Right atrium auricular region (tissue), 2 donors: ENCODE data around the gene ABCG8. TPM values are rescaled to one million over a fixed set of nuclear protein-coding genes. Genes with fewer than 3 reads are reported as not detected.

Experiments used
- DNase-seq: peaks from one replicate; pipeline ENCODE4 v3.0.0-alpha.2; 2019; ENCODE audit warnings: low spot score
- H3K27ac ChIP-seq, 2 donors: fragments of 200-600 bp; sonication (generic); 1 replicate in 1 of 2; 2 replicates in 1 of 2; pipeline ENCODE4 v1.5.1; 2016 to 2019
- H3K27me3 ChIP-seq, 2 donors: fragments of 200-600 bp; sonication (generic); one replicate each; pipeline versions ENCODE4 v1.5.1 to v1.6.0; 2017 to 2019
- H3K36me3 ChIP-seq: fragments of 200-600 bp; sonication (generic); one replicate; pipeline ENCODE4 v1.5.1; 2016
- H3K4me1 ChIP-seq, 2 donors: fragments of 200-600 bp; sonication (generic); one replicate each; pipeline versions ENCODE4 v1.5.1 to v1.6.0; 2017 to 2019
- H3K4me3 ChIP-seq, 2 donors: fragments of 200-600 bp; sonication (generic); 1 replicate in 1 of 2; 2 replicates in 1 of 2; pipeline ENCODE4 v1.5.1; 2017 to 2019; ENCODE audit warnings: mild to moderate bottlenecking in 1 of 2, moderate library complexity in 1 of 2
- H3K9me3 ChIP-seq, 2 donors: fragments of 200-600 bp; sonication (generic); one replicate each; pipeline ENCODE4 v1.5.1; 2019
- total RNA-seq, 2 donors: library from RNA; depleted of rRNA; stranded (reverse); fragments of >200 nt; gene quantifications; one replicate each; pipeline ENCODE4 v1.1.0, GENCODE V29; 2016
- TF ChIP-seq, protein P1 (sequence below), 2 donors: fragments of 200-600 bp; sonication (generic); IDR thresholded peaks; one replicate each; pipeline ENCODE4 v1.5.1; 2019; ENCODE audit warnings: antibody characterized with exemption in 2 of 2

The ABCG8 gene
- total RNA-seq, 2 donors from 2014 or later: not detected

DNA sequence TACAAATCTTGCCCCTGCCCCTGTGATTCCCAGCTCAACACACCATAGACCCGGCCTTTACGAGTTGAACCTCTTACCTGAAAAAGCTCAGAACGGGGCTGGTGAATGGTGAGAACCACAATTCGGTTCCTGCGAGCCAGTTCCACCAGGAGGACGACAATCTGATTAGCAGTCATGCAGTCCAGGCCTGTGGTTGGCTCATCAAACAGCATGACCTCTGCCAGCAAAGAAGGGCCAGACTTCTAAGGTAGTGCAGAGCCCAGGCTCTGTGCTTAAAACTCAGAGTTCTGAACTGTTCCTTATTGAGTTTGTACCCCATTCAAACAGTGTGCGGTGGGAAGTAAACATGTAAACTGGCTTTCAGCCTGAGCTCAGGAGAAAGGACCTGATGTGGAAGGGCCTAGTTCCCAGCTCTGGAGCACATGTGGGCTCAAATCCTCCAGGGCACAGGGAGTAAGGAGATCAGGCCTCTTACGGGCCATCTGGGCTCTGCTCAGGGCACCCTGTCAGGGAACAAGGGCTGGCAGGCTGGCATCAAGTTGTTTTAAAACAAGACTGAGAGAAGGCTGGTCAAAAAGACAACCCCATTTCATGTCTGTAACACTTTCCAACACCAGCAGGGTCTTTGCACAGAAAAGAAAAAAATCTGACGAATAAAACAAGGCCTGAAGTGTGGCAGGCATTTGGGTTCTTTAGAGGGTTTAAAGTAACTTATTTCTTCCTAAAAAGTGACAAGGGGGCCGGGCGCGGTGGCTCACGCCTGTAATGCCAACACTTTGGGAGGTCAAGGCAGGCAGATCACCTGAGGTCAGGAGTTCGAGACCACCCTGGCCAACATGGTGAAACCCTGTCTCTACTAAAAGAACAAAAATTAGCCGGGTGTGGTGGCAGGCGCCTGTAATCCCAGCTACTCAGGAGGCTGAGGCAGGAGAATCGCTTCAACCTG is 12.2 kb upstream of the ABCG8 start:
- Histone ChIP-seq H3K27me3 (peaks cover 0 to 4% of the 10 kb centered on the region in 2 donors), H3K27ac (no peak overlapping the region), H3K4me3 (no peak overlapping the region), H3K36me3 (no peaks in the 10 kb centered on the region), H3K9me3 (no peaks in the 10 kb centered on the region), H3K4me1 (no peaks in the 10 kb centered on the region)
- TF ChIP-seq, protein P1, sequence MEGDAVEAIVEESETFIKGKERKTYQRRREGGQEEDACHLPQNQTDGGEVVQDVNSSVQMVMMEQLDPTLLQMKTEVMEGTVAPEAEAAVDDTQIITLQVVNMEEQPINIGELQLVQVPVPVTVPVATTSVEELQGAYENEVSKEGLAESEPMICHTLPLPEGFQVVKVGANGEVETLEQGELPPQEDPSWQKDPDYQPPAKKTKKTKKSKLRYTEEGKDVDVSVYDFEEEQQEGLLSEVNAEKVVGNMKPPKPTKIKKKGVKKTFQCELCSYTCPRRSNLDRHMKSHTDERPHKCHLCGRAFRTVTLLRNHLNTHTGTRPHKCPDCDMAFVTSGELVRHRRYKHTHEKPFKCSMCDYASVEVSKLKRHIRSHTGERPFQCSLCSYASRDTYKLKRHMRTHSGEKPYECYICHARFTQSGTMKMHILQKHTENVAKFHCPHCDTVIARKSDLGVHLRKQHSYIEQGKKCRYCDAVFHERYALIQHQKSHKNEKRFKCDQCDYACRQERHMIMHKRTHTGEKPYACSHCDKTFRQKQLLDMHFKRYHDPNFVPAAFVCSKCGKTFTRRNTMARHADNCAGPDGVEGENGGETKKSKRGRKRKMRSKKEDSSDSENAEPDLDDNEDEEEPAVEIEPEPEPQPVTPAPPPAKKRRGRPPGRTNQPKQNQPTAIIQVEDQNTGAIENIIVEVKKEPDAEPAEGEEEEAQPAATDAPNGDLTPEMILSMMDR (IDR thresholded peaks at IDR 0.05): no peak
- no peak for DNase-seq

DNA sequence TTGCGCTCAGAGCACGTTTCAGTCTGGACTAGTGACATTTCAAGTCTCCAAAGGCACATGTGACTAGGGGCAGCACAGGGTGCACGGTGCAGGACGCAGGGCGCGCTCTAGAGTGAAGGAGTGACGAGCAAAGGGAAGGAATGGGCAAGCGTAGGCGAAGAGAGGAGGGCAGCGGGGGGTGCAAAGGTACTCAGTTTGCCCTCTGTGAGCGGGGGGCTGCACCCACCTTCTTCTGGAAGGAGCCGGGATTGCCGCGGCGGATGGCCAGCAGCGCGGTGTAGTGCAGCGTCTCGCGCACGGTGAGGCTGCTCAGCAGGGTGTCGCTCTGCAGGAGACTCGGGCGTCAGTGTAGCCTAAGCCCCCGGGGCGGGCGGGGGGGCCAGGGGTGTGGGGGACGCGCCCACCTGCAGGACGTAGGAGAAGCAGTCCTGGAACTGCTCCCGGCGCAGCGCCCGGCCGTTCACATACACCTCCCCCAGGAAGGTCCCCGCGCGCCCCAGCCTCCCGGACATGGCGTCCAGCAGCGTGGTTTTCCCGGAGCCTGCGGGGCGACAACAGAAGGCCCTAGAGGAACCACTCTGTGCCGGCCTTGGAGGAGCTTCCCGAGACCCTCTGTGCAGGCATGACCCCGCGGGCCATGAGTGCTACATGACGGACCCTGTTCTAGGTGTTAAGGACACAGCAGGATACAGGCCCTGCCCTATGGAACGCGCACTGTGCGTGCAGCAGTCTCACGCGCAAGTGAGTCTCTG is 7.1 kb upstream of the ABCG8 start:
- Histone ChIP-seq H3K9me3 (no peaks in the 10 kb centered on the region), H3K27ac (no peak overlapping the region), H3K36me3 (no peaks in the 10 kb centered on the region), H3K4me1 (no peaks in the 10 kb centered on the region), H3K4me3 (peak overlapping the region in 1 of 2 donors; percentile 39), H3K27me3 (peaks cover 0 to 4% of the 10 kb centered on the region in 2 donors)
- TF ChIP-seq, protein P1 (IDR thresholded peaks at IDR 0.05): no peak
- DNase-seq: no peak

DNA sequence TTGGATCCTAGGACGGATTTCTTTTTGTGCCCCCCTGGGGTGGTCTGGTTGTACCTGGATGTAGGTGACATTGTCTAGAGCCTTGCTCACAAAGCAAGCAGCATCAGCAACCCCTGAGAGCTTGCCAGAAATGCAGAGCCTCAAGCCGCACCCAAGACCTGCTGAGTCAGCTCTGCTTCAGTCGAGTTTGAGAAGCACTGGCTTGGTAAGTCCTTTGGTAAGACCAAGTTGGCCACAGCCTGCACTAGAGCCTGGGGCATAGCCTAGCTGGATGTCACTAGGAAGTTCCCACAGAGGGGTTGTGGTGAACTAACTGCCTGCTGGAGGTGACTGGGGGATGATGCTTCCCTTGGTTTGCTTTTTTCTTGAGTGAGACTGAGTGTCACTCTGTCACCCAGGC is 6.3 kb upstream of the ABCG8 start:
- Histone ChIP-seq H3K9me3 (no peaks in the 10 kb centered on the region), H3K4me1 (no peaks in the 10 kb centered on the region), H3K27me3 (peaks cover 0 to 4% of the 10 kb centered on the region in 2 donors), H3K4me3 (no peak overlapping the region), H3K36me3 (no peaks in the 10 kb centered on the region), H3K27ac (no peak overlapping the region)
- DNase-seq: no peak
- TF ChIP-seq, protein P1 (IDR thresholded peaks at IDR 0.05): no peak

DNA sequence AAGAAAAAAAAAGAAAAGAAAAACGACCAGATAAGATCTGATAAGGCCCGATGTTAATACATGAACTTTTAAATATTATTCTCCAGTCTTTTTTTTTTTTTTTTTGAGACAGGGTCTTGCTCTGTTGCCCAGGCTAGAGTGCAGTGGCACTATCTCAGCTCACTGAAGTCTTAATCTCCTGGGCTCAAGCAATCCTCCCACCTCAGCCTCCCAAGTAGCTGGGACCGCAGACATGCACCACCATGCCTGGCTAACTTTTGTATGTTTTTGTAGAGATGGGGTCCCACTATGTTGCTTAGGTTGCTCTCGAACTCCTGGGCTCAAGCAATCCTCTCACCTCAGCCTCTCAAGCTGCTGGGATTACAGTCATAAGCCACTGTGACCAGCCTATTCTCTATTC is 1.7 kb upstream of the ABCG8 start:
- H3K27me3 ChIP-seq: no peaks in the 10 kb centered on the region
- no peak for DNase-seq
- H3K36me3 ChIP-seq: no peaks in the 10 kb centered on the region
- H3K9me3 ChIP-seq: no peaks in the 10 kb centered on the region
- no peak overlapping the region for H3K4me3 ChIP-seq
- no peak overlapping the region for H3K27ac ChIP-seq
- no peaks in the 10 kb centered on the region for H3K4me1 ChIP-seq
- TF ChIP-seq, protein P1 (IDR thresholded peaks at IDR 0.05): no peak

DNA sequence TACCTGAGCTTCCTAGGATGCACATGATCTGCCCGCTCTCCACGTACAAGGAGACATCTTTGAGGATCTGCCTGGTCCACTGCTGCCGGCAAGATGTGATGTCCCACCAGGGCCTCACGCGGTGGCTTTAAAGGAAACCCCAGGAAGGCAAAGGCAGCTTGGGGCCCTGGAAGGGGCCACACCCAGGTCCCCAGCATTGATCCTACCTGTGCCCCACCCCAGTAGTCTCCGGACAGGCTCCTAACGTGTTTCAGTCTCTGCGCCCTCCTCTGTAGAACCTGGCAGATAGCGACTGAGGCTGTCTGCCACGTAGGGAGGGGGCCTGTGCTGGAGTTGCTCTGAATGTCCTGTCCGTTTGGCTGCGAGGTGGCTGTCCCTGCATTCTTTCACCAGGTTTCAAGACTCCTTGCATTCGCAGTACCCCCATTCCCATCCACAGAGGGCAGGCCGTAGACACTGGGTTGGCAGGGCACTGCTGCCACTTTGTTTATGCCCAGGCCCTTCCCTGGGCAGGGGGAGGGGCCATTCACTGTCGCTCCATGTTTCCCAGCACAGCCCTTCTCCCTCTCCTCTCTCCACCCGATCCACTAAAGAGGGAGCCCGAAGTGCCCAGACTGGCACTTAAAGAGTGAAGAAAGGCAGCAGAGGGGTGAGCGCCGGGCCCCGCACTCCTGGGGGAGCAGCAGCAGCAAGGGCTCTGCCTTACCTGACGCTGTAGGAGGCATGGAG is 776 bp upstream of the ABCG8 start:
- no peaks in the 10 kb centered on the region for H3K4me1 ChIP-seq
- no peak overlapping the region for H3K4me3 ChIP-seq
- TF ChIP-seq, protein P1 (IDR thresholded peaks at IDR 0.05): no peak
- no peaks in the 10 kb centered on the region for H3K9me3 ChIP-seq
- no peaks in the 10 kb centered on the region for H3K27me3 ChIP-seq
- H3K27ac ChIP-seq: no peak overlapping the region
- DNase-seq: no peak
- H3K36me3 ChIP-seq: no peaks in the 10 kb centered on the region
